Measurements from ENCODE around the gene TMEM132D. TPM values are rescaled to one million over a fixed set of nuclear protein-coding genes. Genes with fewer than 3 reads are reported as not detected.

TMEM132D gene
- total and polyA plus RNA-seq, 8 donors = 0.26 to 2.5 (median 0.88) TPM; not detected in 1

DNA sequence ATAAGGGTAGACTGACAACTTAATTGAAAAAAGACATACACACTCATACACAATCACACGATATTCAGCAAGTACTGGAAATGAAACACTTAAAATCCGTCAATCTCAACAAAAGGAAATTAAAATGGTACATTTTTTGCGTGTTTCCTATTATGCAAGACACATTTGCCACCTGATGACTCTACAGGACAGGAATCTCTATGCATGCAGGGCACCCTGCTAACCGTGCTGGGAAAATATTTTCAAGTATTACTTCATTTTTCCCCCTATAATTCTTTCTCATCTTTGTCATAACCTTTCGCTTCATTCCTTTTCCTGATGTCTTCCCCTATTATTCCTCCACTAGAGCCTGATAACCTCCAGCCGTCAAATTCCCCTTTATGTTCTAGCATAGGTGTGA, 150.2 kb downstream of the TMEM132D start:
- Histone ChIP-seq H3K9me3 (no peaks in the 10 kb centered on the region), H3K4me3 (no peak overlapping the region), H3K36me3 (no peaks in the 10 kb centered on the region), H3K4me1 (no peaks in the 10 kb centered on the region), H3K27me3 (no peaks in the 10 kb centered on the region), H3K27ac (no peak overlapping the region)
- DNase-seq (no peak), ATAC-seq (no peak)
- intact Hi-C loops (cut with DNase I) = no loop called here
- TF ChIP-seq, protein P1, sequence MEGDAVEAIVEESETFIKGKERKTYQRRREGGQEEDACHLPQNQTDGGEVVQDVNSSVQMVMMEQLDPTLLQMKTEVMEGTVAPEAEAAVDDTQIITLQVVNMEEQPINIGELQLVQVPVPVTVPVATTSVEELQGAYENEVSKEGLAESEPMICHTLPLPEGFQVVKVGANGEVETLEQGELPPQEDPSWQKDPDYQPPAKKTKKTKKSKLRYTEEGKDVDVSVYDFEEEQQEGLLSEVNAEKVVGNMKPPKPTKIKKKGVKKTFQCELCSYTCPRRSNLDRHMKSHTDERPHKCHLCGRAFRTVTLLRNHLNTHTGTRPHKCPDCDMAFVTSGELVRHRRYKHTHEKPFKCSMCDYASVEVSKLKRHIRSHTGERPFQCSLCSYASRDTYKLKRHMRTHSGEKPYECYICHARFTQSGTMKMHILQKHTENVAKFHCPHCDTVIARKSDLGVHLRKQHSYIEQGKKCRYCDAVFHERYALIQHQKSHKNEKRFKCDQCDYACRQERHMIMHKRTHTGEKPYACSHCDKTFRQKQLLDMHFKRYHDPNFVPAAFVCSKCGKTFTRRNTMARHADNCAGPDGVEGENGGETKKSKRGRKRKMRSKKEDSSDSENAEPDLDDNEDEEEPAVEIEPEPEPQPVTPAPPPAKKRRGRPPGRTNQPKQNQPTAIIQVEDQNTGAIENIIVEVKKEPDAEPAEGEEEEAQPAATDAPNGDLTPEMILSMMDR (IDR thresholded peaks at IDR 0.05) = no peak

DNA sequence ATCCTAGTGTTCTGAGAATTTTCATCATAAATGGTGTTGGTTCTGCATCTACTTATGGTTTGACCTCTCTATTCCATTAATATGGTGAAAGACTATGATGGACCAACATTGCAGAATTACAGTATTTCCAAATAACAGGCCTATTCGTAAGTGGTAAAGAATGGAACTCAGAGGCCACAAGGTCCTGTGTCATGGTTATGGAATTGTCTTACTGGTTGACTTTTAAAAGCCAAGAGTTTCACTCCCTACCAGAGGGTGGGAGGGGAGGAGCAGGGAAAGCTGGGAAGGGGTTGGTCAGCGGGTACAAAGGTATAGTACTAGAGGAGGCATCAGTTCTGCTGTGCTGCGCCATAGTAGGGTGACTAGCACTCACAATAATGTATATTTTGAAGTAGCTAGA, 153.4 kb downstream of the TMEM132D start:
- DNase-seq = no peak
- no peak for ATAC-seq
- Histone ChIP-seq H3K27me3 (no peaks in the 10 kb centered on the region), H3K9me3 (no peaks in the 10 kb centered on the region), H3K4me1 (no peaks in the 10 kb centered on the region), H3K27ac (no peak overlapping the region), H3K4me3 (no peak overlapping the region), H3K36me3 (no peaks in the 10 kb centered on the region)
- TF ChIP-seq, protein P1 (IDR thresholded peaks at IDR 0.05) = no peak
- intact Hi-C loops (cut with DNase I) = no loop called here

DNA sequence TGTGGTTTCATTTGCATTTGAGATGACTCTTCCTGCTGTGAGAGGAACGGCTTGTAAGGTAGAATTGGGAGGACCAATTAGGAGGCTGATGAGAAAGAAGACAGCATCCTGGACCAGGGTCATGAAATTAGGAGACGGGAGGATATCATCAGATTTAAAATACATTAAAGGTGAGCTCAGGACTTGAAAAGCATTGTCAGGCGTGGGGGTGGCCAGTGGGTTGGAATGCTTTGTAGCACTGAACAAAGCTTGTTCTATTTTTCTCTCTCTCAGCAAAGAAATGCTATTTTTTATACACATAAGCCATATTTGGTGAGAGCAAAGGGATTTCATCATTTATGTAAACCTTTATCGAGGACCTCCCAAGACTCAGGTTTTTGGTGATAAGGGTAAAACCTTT, 157.5 kb downstream of the TMEM132D start:
- DNase-seq = no peak
- intact Hi-C loops (cut with DNase I) = no loop called here

DNA sequence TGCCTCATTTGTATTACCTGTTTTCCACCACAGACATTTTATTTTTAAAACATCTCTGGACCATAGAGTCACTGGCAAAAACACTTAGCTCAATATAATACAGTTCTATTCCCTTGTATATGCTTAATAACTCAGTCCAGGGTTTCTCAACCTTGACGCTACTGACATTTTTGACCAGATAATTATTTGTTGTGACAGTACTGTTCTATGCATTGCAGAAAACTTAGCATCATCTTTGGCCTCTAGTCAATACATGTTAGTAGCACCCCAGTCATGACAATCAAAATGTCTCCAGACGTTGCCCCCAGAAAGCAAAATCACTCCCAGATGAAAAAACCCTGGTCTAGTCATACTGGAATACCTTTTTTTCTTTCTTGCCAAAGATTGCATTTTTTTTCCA, 174.7 kb downstream of the TMEM132D start:
- Histone ChIP-seq H3K9me3 (peaks cover 0 to 20% of the 10 kb centered on the region in 2 donors), H3K36me3 (no peaks in the 10 kb centered on the region), H3K4me1 (no peaks in the 10 kb centered on the region), H3K27me3 (no peaks in the 10 kb centered on the region), H3K4me3 (no peak overlapping the region), H3K27ac (no peak overlapping the region)
- ATAC-seq = no peak
- TF ChIP-seq, protein P1 (IDR thresholded peaks at IDR 0.05) = no peak
- DNase-seq = no peak
- intact Hi-C loops (cut with DNase I) = no loop called here

More for the DNA sequence above, 157.5 kb downstream of the TMEM132D start:
- TF ChIP-seq, protein P1 (IDR thresholded peaks at IDR 0.05) = no peak
- Histone ChIP-seq H3K4me1 (no peaks in the 10 kb centered on the region), H3K27me3 (no peaks in the 10 kb centered on the region), H3K27ac (no peak overlapping the region), H3K4me3 (no peak overlapping the region), H3K9me3 (peaks cover 0 to 15% of the 10 kb centered on the region in 2 donors), H3K36me3 (no peaks in the 10 kb centered on the region)
- ATAC-seq = no peak

DNA sequence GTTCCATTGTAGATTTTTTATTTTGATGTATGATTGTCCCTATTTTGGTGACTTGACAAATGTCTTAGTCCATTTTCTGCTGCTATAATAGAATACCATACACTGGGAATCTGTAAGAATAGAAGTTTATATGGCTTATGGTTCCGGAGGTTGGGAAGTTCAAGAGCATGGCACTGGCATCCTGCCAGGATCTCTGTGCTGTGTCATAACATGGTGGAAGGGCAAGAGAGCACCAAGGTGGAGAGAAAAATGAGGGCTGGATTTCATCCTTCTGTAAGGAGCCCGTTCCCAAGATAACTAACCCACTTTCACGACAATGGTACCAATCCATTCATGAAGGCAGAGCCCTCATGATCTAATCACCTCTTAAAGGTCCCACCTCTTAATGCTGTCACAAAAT, 176.7 kb downstream of the TMEM132D start:
- H3K4me1 ChIP-seq = no peaks in the 10 kb centered on the region
- no peak for ATAC-seq
- H3K36me3 ChIP-seq = no peaks in the 10 kb centered on the region
- no peak for DNase-seq
- H3K4me3 ChIP-seq = no peak overlapping the region
- TF ChIP-seq, protein P1 (IDR thresholded peaks at IDR 0.05) = no peak
- no peak overlapping the region for H3K27ac ChIP-seq
- intact Hi-C loops (cut with DNase I) = no loop called here
- H3K27me3 ChIP-seq = no peaks in the 10 kb centered on the region
- peaks cover 0 to 18% of the 10 kb centered on the region in 2 donors for H3K9me3 ChIP-seq
